Activated CD8-positive, alpha-beta memory T cell treated with anti-CD3 and anti-CD28 coated beads, Interleukin-2, amount 50 U/mL, for 24 hours (primary cell): ENCODE results near the gene CDRT4.
"Not testable (repeated sequence)": the region's sequence is repeated elsewhere in the genome, so short reads cannot be mapped to it uniquely, and the experiment has no call there.

Experiments
- DNase-seq: peaks from one replicate; pipeline ENCODE4 v3.0.0-alpha.2; 2020; ENCODE audit errors: extremely low read depth

The CDRT4 gene

GRCh38 chr17:15456972-15457722 is 10.3 kb downstream of the CDRT4 start:
- no peak for DNase-seq

- no peak for DNase-seq
These were observed 10.9 kb downstream of the CDRT4 start for GRCh38 chr17:15456496-15456895.

GRCh38 chr17:15454346-15454745 is 13.1 kb downstream of the CDRT4 start:
- no peak for DNase-seq

- no peak for DNase-seq
These were observed 13.6 kb downstream of the CDRT4 start for GRCh38 chr17:15453782-15454181.

- DNase-seq, result no peak
These were observed 14.2 kb downstream of the CDRT4 start for GRCh38 chr17:15453246-15453645.

- no peak for DNase-seq
These were observed 14.7 kb downstream of the CDRT4 start for GRCh38 chr17:15452746-15453145.

- no peak for DNase-seq
These were observed 15.7 kb downstream of the CDRT4 start for GRCh38 chr17:15451680-15452079.

- no peak for DNase-seq
These were observed 18.9 kb downstream of the CDRT4 start for GRCh38 chr17:15448580-15448956.

- no peak for DNase-seq
These were observed 19.4 kb downstream of the CDRT4 start for GRCh38 chr17:15447928-15448579.

- no peak for DNase-seq
These were observed 21.4 kb downstream of the CDRT4 start for GRCh38 chr17:15446036-15446435.

- DNase-seq, result no peak
These were observed 22.6 kb downstream of the CDRT4 start for GRCh38 chr17:15444805-15445204.

- no peak for DNase-seq
These were observed 24.9 kb downstream of the CDRT4 start for GRCh38 chr17:15442311-15443180.

- DNase-seq, result no peak
These were observed 26.1 kb downstream of the CDRT4 start for GRCh38 chr17:15441315-15441714.

GRCh38 chr17:15440347-15440746 is 27.1 kb downstream of the CDRT4 start:
- DNase-seq, result no peak

GRCh38 chr17:15439205-15439985 is 28.0 kb downstream of the CDRT4 start:
- DNase-seq, result not testable (repeated sequence)

- DNase-seq, result no peak
These were observed 28.8 kb downstream of the CDRT4 start for GRCh38 chr17:15438491-15439105.

GRCh38 chr17:15437303-15437635 is 30.2 kb downstream of the CDRT4 start:
- DNase-seq, result no peak

- no peak for DNase-seq
These were observed 30.7 kb downstream of the CDRT4 start for GRCh38 chr17:15436473-15437302.

GRCh38 chr17:15434956-15435355 is 32.5 kb downstream of the CDRT4 start:
- no peak for DNase-seq

- DNase-seq, result no peak
These were observed 34.4 kb downstream of the CDRT4 start for GRCh38 chr17:15432807-15433611.
